ENCODE measurements around the gene CACNG8.
"Not testable (repeated sequence)": the region's sequence is repeated elsewhere in the genome, so short reads cannot be mapped to it uniquely, and the experiment has no call there.

- not testable (repeated sequence) for TF ChIP-seq CTCF, POLR2A (IDR thresholded peaks at IDR 0.05)
These were observed 73.8 kb downstream of the CACNG8 start for GRCh38 chr19:54036542-54036941.

All from adrenal gland (tissue), 5 donors.